GM12801 (cell line): ENCODE measurements around the gene MFAP2.

Source experiments
- TF ChIP-seq, protein P1 (sequence below): IDR thresholded peaks from one replicate; pipeline ENCODE4 v1.5.1; 2011; ENCODE audit warnings: control low read depth; ENCODE audit not compliant: insufficient read length; ENCODE audit errors: extremely low read depth

MFAP2 gene

DNA sequence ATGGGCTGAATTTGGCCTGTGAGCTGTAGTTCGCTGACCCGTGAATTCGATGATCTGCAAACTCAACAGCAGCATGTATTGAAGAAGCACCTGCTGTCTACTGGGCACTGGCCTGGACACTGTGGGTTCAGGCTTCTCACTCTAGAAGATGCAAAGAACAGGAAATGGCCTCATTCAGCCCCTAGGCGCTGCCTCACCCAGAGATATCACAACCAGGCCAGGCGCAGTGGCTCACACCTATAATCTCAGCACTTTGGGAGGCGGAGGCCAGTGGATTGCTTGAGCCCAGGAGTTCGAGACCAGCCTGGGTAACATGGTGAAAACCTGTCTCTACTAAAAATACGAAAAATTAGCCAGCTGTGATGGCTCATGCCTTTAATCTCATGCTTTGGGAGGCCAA is 23.6 kb downstream of the MFAP2 start:
- TF ChIP-seq, protein P1, sequence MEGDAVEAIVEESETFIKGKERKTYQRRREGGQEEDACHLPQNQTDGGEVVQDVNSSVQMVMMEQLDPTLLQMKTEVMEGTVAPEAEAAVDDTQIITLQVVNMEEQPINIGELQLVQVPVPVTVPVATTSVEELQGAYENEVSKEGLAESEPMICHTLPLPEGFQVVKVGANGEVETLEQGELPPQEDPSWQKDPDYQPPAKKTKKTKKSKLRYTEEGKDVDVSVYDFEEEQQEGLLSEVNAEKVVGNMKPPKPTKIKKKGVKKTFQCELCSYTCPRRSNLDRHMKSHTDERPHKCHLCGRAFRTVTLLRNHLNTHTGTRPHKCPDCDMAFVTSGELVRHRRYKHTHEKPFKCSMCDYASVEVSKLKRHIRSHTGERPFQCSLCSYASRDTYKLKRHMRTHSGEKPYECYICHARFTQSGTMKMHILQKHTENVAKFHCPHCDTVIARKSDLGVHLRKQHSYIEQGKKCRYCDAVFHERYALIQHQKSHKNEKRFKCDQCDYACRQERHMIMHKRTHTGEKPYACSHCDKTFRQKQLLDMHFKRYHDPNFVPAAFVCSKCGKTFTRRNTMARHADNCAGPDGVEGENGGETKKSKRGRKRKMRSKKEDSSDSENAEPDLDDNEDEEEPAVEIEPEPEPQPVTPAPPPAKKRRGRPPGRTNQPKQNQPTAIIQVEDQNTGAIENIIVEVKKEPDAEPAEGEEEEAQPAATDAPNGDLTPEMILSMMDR, result no peak

DNA sequence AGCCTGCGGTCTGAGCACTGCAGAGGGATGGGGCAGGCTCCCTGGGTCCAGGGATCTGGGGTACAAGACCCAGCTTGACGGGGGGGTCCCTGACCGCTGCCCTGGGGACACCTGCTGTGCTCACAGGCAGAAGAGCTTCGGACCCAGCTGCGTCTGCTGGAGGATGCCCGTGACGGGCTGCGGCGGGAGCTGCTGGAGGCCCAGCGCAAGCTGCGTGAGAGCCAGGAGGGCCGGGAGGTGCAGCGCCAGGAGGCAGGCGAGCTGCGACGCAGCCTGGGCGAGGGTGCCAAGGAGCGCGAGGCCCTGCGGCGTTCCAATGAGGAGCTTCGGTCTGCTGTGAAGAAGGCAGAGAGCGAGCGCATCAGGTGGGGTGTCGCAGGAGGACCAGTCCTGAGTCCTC is 25.2 kb downstream of the MFAP2 start:
- TF ChIP-seq, protein P1, result no peak

DNA sequence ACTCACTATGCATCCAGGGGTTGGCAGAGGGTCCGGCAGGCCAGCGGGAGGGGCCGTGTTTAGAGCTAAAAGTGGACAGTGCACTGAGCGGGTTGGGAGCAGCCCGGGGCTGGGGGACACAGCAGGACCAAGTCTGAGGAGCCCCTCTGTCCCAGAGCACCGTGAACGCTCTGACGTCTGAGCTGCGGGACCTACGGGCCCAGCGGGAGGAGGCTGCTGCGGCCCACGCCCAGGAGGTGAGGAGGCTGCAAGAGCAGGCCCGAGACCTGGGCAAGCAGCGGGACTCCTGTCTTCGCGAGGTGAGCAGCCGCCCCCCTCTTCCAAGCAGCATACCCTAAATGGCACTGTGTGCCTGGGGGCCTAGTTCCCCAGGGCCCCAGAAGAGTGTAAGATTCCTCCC is 25.8 kb downstream of the MFAP2 start:
- TF ChIP-seq, protein P1, result no peak

DNA sequence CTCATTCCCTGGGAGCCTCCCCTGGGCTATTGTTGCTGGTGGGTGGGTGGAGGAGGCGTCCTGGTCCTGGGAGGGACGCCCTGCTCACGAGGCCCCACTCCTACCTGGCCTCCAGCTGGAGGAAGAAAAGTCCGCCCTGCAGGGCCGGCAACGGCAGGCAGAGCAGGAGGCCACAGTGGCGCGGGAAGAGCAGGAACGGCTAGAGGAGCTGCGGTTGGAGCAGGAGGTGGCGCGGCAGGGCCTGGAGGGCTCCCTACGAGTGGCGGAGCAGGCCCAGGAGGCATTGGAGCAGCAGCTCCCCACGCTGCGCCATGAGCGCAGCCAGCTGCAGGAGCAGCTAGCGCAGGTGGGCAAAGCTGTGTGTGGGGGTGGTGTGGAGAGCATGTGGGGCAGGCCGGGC is 33.8 kb downstream of the MFAP2 start:
- TF ChIP-seq, protein P1, result no peak

DNA sequence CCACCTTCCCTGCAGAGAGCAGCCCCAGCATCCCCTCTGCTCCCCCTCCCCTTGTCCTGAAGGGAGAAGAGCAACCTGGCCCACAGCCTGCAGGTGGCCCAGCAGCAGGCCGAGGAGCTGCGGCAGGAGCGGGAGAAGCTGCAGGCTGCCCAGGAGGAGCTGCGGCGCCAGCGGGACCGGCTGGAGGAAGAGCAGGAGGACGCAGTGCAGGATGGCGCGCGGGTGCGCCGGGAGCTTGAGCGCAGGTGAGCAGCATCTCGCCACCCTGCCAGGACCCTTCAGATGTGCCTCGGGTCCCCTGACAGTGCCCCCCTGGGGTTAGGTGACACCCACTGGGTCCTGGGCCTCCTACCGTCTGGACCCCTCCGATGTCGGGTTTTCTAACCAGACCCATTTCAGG is 36.4 kb downstream of the MFAP2 start:
- TF ChIP-seq, protein P1, result no peak

DNA sequence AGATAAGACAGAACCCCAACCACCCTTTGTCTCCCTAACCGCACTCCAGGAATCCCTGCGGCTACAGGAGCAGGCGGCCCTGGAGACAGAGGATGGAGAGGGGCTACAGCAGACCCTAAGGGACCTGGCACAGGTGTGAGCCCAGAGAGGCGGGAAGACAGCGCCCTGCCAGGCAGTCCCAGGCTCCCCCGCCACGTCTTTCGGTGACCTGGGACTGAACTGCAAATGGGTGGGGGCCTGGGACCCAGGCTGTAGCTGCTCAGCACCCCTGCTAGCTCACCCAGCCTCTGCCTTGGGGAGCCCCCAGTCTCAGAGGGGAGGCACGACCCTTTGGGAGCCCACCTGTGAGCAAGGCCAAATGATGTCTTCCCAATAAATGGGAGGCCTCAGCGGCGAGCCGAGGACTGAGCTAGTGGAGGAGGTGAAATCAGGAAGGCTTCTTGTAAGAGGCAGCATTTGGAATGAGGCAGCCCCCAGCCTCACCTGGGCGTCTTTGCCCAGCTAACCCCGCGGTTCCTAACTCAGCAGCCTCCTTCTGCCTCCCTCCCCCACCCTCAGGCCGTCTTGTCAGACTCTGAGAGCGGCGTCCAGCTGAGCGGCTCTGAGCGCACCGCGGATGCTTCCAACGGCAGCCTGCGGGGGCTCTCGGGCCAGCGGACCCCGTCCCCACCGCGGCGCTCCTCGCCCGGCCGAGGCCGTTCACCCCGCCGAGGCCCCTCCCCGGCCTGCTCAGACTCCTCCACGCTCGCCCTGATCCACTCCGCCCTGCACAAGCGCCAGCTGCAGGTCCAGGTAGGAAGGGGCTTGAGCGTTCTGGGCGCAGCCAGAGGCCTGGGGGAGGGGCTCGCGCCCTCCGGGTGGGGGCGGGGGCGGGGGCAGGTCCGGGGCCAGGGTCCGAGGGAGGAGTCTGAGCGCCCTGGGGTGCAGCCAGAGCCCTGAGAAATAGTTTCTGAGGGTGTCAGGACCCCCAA is 41.8 kb downstream of the MFAP2 start:
- TF ChIP-seq, protein P1, result no peak

DNA sequence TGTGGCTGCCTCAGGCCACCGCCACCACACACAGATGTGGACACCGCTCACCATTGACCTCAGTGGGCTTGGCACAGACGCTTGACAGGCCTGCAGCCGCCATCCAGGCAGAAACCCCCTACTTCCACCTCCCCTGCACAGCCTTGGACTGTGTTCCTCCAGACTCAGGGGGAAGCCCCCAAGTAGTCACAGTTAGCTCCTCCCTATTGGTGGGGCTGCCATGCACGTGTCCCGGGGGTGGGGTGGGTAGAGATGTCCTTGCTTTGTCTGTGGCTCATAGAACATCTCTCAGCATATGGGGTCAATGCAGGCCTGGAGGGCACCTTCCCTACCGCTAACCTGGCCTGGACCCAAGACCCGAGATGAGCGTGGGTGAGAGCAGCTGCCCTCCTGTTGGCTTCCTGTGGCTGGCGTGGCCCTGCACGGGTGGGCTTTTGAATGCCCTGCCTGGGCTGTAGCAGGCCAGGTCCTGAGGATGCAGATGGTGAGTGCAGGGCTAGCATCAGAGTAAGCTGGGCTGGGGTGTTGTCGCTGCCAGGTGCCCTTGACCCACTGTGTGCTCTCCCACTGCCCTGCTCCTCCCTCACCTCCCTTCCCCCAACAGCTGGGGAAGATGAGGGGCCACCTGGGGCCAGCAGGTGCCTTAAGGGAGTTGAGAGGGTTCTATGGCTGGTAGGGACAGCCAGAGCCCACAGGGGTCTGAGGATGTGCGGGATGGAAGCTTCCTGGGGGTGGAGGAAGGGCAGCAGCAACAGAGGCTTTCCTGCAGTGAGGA is 52.5 kb downstream of the MFAP2 start:
- TF ChIP-seq, protein P1, result no peak
